ENCODE measurements around the gene AP4S1. TPM values are rescaled to one million over a fixed set of nuclear protein-coding genes. Genes with fewer than 3 reads are reported as not detected.
"Not testable (repeated sequence)": the region's sequence is repeated elsewhere in the genome, so short reads cannot be mapped to it uniquely, and the experiment has no call there.

Gene AP4S1
- total RNA-seq, 1 donor = 5.6 TPM

DNA sequence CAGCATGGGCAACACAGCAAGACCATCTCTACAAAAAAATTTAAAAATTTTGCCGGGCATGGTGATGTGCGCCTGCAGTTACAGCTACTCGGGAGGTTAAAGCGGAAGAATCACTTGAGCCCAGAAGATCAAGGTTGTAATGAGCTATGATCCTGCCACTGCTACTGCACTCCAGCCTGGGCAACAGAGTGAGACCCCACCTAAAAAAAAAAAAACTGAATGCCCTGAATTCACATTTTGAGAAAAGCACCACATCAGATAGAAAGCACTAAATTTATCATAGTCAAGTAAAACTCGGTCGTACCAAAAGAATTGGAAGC lies 24.1 kb upstream of the AP4S1 start:
- TF ChIP-seq, protein P1, sequence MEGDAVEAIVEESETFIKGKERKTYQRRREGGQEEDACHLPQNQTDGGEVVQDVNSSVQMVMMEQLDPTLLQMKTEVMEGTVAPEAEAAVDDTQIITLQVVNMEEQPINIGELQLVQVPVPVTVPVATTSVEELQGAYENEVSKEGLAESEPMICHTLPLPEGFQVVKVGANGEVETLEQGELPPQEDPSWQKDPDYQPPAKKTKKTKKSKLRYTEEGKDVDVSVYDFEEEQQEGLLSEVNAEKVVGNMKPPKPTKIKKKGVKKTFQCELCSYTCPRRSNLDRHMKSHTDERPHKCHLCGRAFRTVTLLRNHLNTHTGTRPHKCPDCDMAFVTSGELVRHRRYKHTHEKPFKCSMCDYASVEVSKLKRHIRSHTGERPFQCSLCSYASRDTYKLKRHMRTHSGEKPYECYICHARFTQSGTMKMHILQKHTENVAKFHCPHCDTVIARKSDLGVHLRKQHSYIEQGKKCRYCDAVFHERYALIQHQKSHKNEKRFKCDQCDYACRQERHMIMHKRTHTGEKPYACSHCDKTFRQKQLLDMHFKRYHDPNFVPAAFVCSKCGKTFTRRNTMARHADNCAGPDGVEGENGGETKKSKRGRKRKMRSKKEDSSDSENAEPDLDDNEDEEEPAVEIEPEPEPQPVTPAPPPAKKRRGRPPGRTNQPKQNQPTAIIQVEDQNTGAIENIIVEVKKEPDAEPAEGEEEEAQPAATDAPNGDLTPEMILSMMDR (IDR thresholded peaks at IDR 0.05; ENCODE audit: insufficient read depth, low read depth, low read length) = no peak
- DNase-seq (ENCODE audit: low read depth) = no peak
- no peak overlapping the region for H3K4me3 ChIP-seq (ENCODE audit: low read depth, low read length)

DNA sequence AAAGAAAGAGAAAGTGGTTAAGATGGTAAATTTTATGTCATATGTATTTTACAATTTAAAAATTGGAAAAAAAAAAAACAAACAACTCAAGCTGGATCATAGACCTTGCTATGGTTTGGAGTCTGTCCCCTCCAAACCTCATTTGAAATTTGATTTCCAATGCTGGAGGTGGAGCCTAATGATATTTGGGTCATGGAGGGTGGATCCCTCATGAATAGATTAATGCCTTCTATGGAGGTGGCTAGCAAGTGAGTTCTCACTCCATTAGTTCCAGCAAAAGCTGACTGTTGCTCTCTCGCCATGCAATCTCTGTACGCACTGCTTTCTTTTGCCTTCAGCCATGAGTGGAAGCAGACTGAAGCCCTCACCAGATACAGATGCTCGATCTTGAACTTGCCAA lies 22.2 kb upstream of the AP4S1 start:
- H3K4me3 ChIP-seq (ENCODE audit: low read depth, low read length) = no peak overlapping the region
- DNase-seq (ENCODE audit: low read depth) = no peak
- TF ChIP-seq, protein P1 (IDR thresholded peaks at IDR 0.05; ENCODE audit: insufficient read depth, low read depth, low read length) = no peak

- not testable (repeated sequence) for H3K4me3 ChIP-seq (ENCODE audit: low read depth, low read length)
Observed at GRCh38 chr14:31004007-31004406, 21.4 kb upstream of the AP4S1 start.

GRCh38 chr14:31006703-31007102 lies 18.7 kb upstream of the AP4S1 start:
- TF ChIP-seq, protein P1 (IDR thresholded peaks at IDR 0.05; ENCODE audit: insufficient read depth, low read depth, low read length) = no peak
- no peak overlapping the region for H3K4me3 ChIP-seq (ENCODE audit: low read depth, low read length)
- DNase-seq (ENCODE audit: low read depth) = no peak

More at GRCh38 chr14:31004007-31004406, 21.4 kb upstream of the AP4S1 start:
- DNase-seq (ENCODE audit: low read depth) = not testable (repeated sequence)

- DNase-seq (ENCODE audit: low read depth) = no peak
- H3K4me3 ChIP-seq (ENCODE audit: low read depth, low read length) = no peak overlapping the region
- TF ChIP-seq, protein P1 (IDR thresholded peaks at IDR 0.05; ENCODE audit: insufficient read depth, low read depth, low read length) = no peak
Observed at GRCh38 chr14:31009836-31010574, 15.4 kb upstream of the AP4S1 start.

- TF ChIP-seq, protein P1 (IDR thresholded peaks at IDR 0.05; ENCODE audit: insufficient read depth, low read depth, low read length) = no peak
- no peak for DNase-seq (ENCODE audit: low read depth)
- H3K4me3 ChIP-seq (ENCODE audit: low read depth, low read length) = no peak overlapping the region
Observed at GRCh38 chr14:31010935-31011334, 14.5 kb upstream of the AP4S1 start.

GRCh38 chr14:31013841-31014240 lies 11.6 kb upstream of the AP4S1 start:
- TF ChIP-seq, protein P1 (IDR thresholded peaks at IDR 0.05; ENCODE audit: insufficient read depth, low read depth, low read length) = no peak
- DNase-seq (ENCODE audit: low read depth) = no peak
- H3K4me3 ChIP-seq (ENCODE audit: low read depth, low read length) = no peak overlapping the region
